KMS-11 (cell line): ENCODE results near the gene ZYG11B.
"Not testable (repeated sequence)": the region's sequence is repeated elsewhere in the genome, so short reads cannot be mapped to it uniquely, and the experiment has no call there.

Source experiments
- H2AFZ ChIP-seq: fragments of 200-600 bp; sonication (generic); 2 replicates; pipeline ENCODE4 v1.6.1; 2016; ENCODE audit warnings: antibody characterized with exemption, mixed run types, low read depth
- H3K27ac ChIP-seq: fragments of 200-600 bp; sonication (generic); 2 replicates; pipeline ENCODE4 v1.6.1; 2016; ENCODE audit warnings: mild to moderate bottlenecking, mixed run types
- H3K27me3 ChIP-seq: fragments of 200-600 bp; sonication (generic); 2 replicates; pipeline ENCODE4 v1.6.1; 2017; ENCODE audit warnings: mild to moderate bottlenecking, low read depth, mixed run types, moderate library complexity; ENCODE audit not compliant: insufficient read depth
- H3K36me3 ChIP-seq: fragments of 200-600 bp; sonication (generic); 2 replicates; pipeline ENCODE4 v1.6.1; 2017; ENCODE audit warnings: mild to moderate bottlenecking, mixed run types; ENCODE audit not compliant: insufficient read depth
- H3K4me1 ChIP-seq: fragments of 200-600 bp; sonication (generic); 2 replicates; pipeline ENCODE4 v1.6.1; 2016; ENCODE audit warnings: mild to moderate bottlenecking, low read depth, mixed run types; ENCODE audit not compliant: poor library complexity, severe bottlenecking
- H3K4me2 ChIP-seq: fragments of 200-600 bp; sonication (generic); 2 replicates; pipeline ENCODE4 v1.7.0; 2016; ENCODE audit warnings: mild to moderate bottlenecking, mixed run types
- H3K4me3 ChIP-seq: fragments of 200-600 bp; sonication (generic); IDR thresholded peaks from 2 replicates; pipeline ENCODE4 v1.6.1; 2017; ENCODE audit warnings: low read depth, low read length, mixed read lengths; ENCODE audit not compliant: insufficient read depth
- H3K79me2 ChIP-seq: fragments of 200-600 bp; sonication (generic); 2 replicates; pipeline ENCODE4 v1.6.1; 2016; ENCODE audit warnings: low read depth, mixed run types; ENCODE audit not compliant: insufficient read depth
- H3K9ac ChIP-seq: fragments of 200-600 bp; sonication (generic); 2 replicates; pipeline ENCODE4 v1.6.1; 2016; ENCODE audit warnings: mild to moderate bottlenecking, mixed run types
- H4K20me1 ChIP-seq: fragments of 200-600 bp; sonication (generic); 2 replicates; pipeline ENCODE4 v1.6.1; 2016; ENCODE audit warnings: mild to moderate bottlenecking, mixed run types; ENCODE audit not compliant: insufficient read depth
- TF ChIP-seq, protein P1 (sequence below): fragments of 200-600 bp; sonication (generic); conservative IDR thresholded peaks from 2 replicates; pipeline ENCODE4 v1.6.1; 2017; ENCODE audit warnings: low read depth, mild to moderate bottlenecking, antibody characterized with exemption, low read length, moderate library complexity, mixed read lengths

The ZYG11B gene

DNA sequence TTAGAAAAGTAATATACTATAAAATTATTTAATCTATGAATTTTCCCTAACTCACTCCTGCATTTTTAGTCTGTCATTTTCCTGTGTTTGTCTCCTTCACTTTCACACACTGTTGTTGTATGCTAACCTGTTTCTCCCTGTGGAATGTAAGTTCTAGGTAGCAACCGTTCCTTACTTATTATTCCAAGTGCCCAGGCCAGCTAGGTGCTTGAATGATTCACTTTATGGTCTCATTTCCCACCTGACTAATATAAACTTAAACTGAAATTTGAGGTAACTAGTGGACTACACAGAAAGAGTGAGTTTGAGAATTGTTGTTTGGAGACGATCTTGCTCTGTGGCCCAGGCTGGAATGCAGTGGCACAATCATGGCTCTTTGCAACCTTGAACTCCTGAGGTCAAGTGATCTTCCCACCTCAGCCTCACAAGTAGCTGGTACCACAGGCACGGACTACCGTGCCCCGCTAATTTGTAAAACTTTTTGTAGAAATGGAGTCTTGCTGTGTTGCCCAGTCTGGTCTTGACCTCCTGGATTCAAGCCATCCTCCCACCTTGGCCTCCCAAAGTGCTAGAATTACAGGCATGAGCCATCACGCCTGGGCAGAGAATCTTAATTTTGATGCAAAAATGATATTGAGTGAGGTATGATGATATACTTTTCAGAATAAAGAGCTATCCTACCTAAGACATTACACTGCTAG lies 1.9 kb downstream of the ZYG11B start:
- Histone ChIP-seq H3K79me2 (no peaks in the 10 kb centered on the region), H2AFZ (no peak overlapping the region), H3K27me3 (no peaks in the 10 kb centered on the region), H3K4me1 (peaks cover 19% of the 10 kb centered on the region), H3K36me3 (no peaks in the 10 kb centered on the region), H3K9ac (no peak overlapping the region), H3K4me2 (no peak overlapping the region), H3K4me3 (no peak overlapping the region), H3K27ac (no peak overlapping the region), H4K20me1 (no peaks in the 10 kb centered on the region)
- TF ChIP-seq, protein P1, sequence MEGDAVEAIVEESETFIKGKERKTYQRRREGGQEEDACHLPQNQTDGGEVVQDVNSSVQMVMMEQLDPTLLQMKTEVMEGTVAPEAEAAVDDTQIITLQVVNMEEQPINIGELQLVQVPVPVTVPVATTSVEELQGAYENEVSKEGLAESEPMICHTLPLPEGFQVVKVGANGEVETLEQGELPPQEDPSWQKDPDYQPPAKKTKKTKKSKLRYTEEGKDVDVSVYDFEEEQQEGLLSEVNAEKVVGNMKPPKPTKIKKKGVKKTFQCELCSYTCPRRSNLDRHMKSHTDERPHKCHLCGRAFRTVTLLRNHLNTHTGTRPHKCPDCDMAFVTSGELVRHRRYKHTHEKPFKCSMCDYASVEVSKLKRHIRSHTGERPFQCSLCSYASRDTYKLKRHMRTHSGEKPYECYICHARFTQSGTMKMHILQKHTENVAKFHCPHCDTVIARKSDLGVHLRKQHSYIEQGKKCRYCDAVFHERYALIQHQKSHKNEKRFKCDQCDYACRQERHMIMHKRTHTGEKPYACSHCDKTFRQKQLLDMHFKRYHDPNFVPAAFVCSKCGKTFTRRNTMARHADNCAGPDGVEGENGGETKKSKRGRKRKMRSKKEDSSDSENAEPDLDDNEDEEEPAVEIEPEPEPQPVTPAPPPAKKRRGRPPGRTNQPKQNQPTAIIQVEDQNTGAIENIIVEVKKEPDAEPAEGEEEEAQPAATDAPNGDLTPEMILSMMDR = no peak

DNA sequence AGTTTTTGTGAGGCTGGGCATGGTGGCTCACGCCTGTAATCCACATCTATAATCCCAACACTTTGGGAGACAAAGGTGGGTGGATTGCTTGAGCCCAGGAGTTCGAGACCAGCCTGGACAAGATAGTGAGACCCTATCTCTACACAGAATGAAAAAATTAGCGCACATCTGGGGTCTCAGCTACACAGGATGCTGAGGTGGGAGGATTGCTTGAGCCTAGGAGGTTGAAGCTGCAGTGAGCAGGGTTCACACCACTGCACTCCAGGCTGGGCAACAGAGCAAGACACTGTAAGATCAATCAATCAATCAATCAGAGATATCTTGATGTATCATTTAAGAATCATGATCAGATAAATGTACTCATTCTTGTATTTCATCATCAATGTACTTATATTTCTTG lies 7.1 kb downstream of the ZYG11B start:
- no peaks in the 10 kb centered on the region for H3K79me2 ChIP-seq
- no peak overlapping the region for H3K4me3 ChIP-seq
- no peaks in the 10 kb centered on the region for H4K20me1 ChIP-seq
- H3K4me1 ChIP-seq = no peaks in the 10 kb centered on the region
- H3K27ac ChIP-seq = no peak overlapping the region
- no peak overlapping the region for H3K9ac ChIP-seq
- H3K36me3 ChIP-seq = no peaks in the 10 kb centered on the region
- TF ChIP-seq, protein P1 = no peak
- no peak overlapping the region for H2AFZ ChIP-seq
- no peak overlapping the region for H3K4me2 ChIP-seq
- no peaks in the 10 kb centered on the region for H3K27me3 ChIP-seq

DNA sequence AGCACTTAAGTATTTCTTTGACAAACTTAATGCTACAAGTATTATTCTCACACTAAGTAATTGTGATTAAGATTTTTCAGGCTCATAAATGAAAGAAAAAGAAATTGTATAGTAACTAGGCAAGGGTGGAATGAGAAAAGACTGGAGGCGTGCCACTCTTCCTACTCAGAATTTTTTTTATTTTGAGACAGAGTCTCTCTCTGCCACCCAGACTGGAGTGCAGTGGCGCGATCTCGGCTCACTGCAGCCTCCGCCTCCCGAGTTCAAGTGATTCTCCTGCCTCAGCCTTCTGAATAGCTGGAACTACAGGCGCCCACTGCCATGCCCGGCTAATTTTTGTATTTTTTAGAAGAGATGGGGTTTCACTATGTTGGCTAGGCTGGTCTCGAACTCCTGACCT lies 9.1 kb downstream of the ZYG11B start:
- H3K36me3 ChIP-seq, H3K27me3 ChIP-seq, H3K4me3 ChIP-seq, H2AFZ ChIP-seq, H3K9ac ChIP-seq, H3K27ac ChIP-seq, H4K20me1 ChIP-seq, H3K4me1 ChIP-seq, H3K4me2 ChIP-seq, H3K79me2 ChIP-seq: not testable (repeated sequence)

DNA sequence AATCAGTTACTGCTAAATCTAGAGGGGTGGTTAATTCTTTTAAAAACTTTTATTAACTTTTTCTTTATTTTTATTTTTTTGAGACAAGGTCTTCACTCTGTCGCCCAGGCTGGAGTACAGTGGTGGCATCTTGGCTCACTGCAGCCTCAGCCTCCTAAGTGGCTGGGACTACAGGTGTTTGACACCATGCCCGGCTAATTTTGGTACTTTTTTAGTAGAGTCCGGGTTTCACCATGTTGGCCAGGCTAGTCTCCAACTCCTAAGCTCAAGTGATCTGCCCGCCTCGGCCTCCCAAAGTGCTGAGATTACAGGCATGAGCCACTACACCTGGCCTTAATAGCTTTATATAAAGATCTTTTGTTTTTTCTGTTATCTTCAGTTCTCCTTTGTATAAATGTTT lies 11.9 kb downstream of the ZYG11B start:
- no peaks in the 10 kb centered on the region for H3K79me2 ChIP-seq
- no peak overlapping the region for H3K27ac ChIP-seq
- no peaks in the 10 kb centered on the region for H4K20me1 ChIP-seq
- H3K36me3 ChIP-seq = no peaks in the 10 kb centered on the region
- no peak overlapping the region for H2AFZ ChIP-seq
- H3K27me3 ChIP-seq = no peaks in the 10 kb centered on the region
- H3K4me3 ChIP-seq = no peak overlapping the region
- H3K9ac ChIP-seq = no peak overlapping the region
- H3K4me2 ChIP-seq = no peak overlapping the region
- TF ChIP-seq, protein P1 = no peak
- peaks cover 13% of the 10 kb centered on the region for H3K4me1 ChIP-seq

DNA sequence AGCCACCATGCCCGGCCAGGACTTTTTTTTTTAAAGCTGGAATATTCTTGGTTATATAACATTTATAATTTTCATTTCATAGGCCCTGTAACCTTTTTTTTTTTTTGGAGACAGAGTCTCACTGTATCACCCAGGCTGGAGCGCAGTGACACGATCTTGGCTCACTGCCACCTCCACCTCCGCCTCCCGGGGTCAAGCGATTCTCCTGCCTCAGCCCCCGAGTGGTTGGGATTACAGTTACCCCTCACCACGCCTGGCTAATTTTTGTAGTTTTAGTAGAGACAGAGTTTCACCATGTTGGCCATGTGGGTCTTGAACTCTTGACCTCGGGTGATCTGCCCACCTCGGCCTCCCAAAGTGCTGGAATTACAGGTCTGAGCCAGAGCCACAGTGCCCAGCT lies 12.6 kb downstream of the ZYG11B start:
- no peak overlapping the region for H3K9ac ChIP-seq
- no peaks in the 10 kb centered on the region for H3K36me3 ChIP-seq
- H3K79me2 ChIP-seq = no peaks in the 10 kb centered on the region
- no peak overlapping the region for H3K4me3 ChIP-seq
- no peak overlapping the region for H3K27ac ChIP-seq
- H3K4me1 ChIP-seq = peaks cover 13% of the 10 kb centered on the region
- H4K20me1 ChIP-seq = no peaks in the 10 kb centered on the region
- no peaks in the 10 kb centered on the region for H3K27me3 ChIP-seq
- H2AFZ ChIP-seq = no peak overlapping the region
- TF ChIP-seq, protein P1 = no peak
- H3K4me2 ChIP-seq = no peak overlapping the region
